Calu3 (cell line): Measurements from ENCODE around the gene GSX1. TPM values are rescaled to one million over a fixed set of nuclear protein-coding genes. Genes with fewer than 3 reads are reported as not detected.

Experiments
- BruUV-seq: library from RNA; stranded (reverse); fragments of 400-500 nt; replicated peaks from 2 replicates; lab custom pipeline; 2021; lab: Mats Ljungman, UMichigan
- CTCF ChIA-PET: fragments of 300-600 bp; sonication (Branson Sonifier 250); formaldehyde crosslinking; loops from one replicate; lab custom pipeline; 2022; ENCODE audit warnings: antibody characterized with exemption; lab: Charles Lee
- DNase-seq: peaks from one replicate; pipeline ENCODE4 v3.0.0; 2022
- H3K27ac Mint-ChIP-seq: one replicate; pipeline ENCODE4 v1.8.0; 2022; ENCODE audit warnings: mixed read lengths; ENCODE audit not compliant: unreplicated experiment
- H3K27me3 Mint-ChIP-seq: one replicate; pipeline ENCODE4 v1.8.0; 2022; ENCODE audit warnings: mixed read lengths; ENCODE audit not compliant: unreplicated experiment
- H3K36me3 Mint-ChIP-seq: one replicate; pipeline ENCODE4 v1.8.0; 2022; ENCODE audit warnings: mild to moderate bottlenecking, moderate library complexity, mixed read lengths; ENCODE audit not compliant: insufficient read depth, unreplicated experiment
- H3K4me1 Mint-ChIP-seq: one replicate; pipeline ENCODE4 v1.8.0; 2022; ENCODE audit warnings: mild to moderate bottlenecking, low read depth, mixed read lengths; ENCODE audit not compliant: unreplicated experiment
- H3K4me3 Mint-ChIP-seq: one replicate; pipeline ENCODE4 v1.8.0; 2022; ENCODE audit warnings: mild to moderate bottlenecking, low read depth, moderate library complexity, mixed read lengths; ENCODE audit not compliant: unreplicated experiment
- H3K9me3 Mint-ChIP-seq: one replicate; pipeline ENCODE4 v1.8.0; 2022; ENCODE audit warnings: low read depth, mixed read lengths; ENCODE audit not compliant: unreplicated experiment
- CTCF ChIP-seq: fragments of 200-600 bp; IDR thresholded peaks from one replicate; pipeline ENCODE4 v1.8.0; 2022; ENCODE audit warnings: antibody characterized with exemption; ENCODE audit not compliant: unreplicated experiment
- intact Hi-C: fragments of 100-400 bp; cut with micrococcal nuclease; formaldehyde crosslinking; loops from one replicate; pipeline ENCODE4 v1.10.0; 2022; ENCODE audit not compliant: unreplicated experiment
- total RNA-seq: library from RNA; stranded (reverse); gene quantifications from 2 replicates; pipeline ENCODE4 v1.2.3, GENCODE V29; 2022

The GSX1 gene
- total RNA-seq, 1 experiment from 2014 or later, result not detected

DNA sequence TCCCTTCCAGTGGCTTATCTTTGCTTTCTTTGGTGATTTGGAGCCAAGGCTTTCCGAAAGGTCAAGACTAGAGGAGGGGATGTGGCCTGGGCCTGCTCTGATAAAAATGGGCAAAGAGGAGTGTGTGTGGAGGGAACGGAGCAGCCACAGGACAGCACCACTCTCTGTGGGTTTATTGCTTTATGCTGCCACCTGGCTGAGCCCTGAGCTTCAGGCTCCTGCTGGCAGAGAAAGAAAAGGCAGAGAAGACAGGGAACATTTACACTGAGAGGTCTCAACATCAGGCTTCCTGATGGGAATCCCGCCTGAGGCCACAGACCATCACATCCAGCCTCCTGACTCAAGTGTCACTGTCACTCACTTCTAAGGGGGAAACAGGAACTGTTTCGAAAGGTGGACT is 9.2 kb upstream of the GSX1 start:
- intact Hi-C loops, result loop anchor here (10.0 kb wide), 1 partner anchor 248 kb away; no protein-coding TSS in a partner anchor
- DNase-seq, result no peak
- H3K27ac Mint-ChIP-seq, result no peak overlapping the region
- H3K36me3 Mint-ChIP-seq, result no peaks in the 10 kb centered on the region
- no TSS peak for BruUV-seq
- TF ChIP-seq CTCF, result no peak
- no peaks in the 10 kb centered on the region for H3K4me1 Mint-ChIP-seq
- no peak overlapping the region for H3K4me3 Mint-ChIP-seq
- no peaks in the 10 kb centered on the region for H3K9me3 Mint-ChIP-seq
- H3K27me3 Mint-ChIP-seq, result peaks cover 76% of the 10 kb centered on the region
- CTCF ChIA-PET, result interaction anchor here (1.3 kb wide), 1 partner anchor 44 kb away, joined by 3 read pairs; no protein-coding TSS in a partner anchor

- no peak overlapping the region for H3K4me3 Mint-ChIP-seq
- intact Hi-C loops, result loop anchor here (10.0 kb wide), 1 partner anchor 253 kb away; no protein-coding TSS in a partner anchor
- CTCF ChIA-PET, result no interaction called here
- H3K27ac Mint-ChIP-seq, result no peak overlapping the region
- H3K36me3 Mint-ChIP-seq, result no peaks in the 10 kb centered on the region
- H3K27me3 Mint-ChIP-seq, result peaks cover 85% of the 10 kb centered on the region
- no peak for DNase-seq
- peaks cover 18% of the 10 kb centered on the region for H3K4me1 Mint-ChIP-seq
- no peaks in the 10 kb centered on the region for H3K9me3 Mint-ChIP-seq
- TF ChIP-seq CTCF, result no peak
- no TSS peak for BruUV-seq
These were observed 4.0 kb upstream of the GSX1 start for GRCh38 chr13:27788271-27788670.

GRCh38 chr13:27789153-27789494 is 3.2 kb upstream of the GSX1 start:
- Mint-ChIP-seq H3K4me1 (peaks cover 18% of the 10 kb centered on the region), H3K9me3 (no peaks in the 10 kb centered on the region), H3K4me3 (no peak overlapping the region), H3K27me3 (peaks cover 89% of the 10 kb centered on the region), H3K36me3 (no peaks in the 10 kb centered on the region), H3K27ac (no peak overlapping the region)
- no TSS peak for BruUV-seq
- intact Hi-C loops, result loop anchor here (10.0 kb wide), 1 partner anchor 254 kb away; no protein-coding TSS in a partner anchor
- no peak for DNase-seq
- no peak for TF ChIP-seq CTCF
- CTCF ChIA-PET, result no interaction called here

- peak overlapping the region; percentile 32 for H3K4me3 Mint-ChIP-seq
- peaks cover 18% of the 10 kb centered on the region for H3K4me1 Mint-ChIP-seq
- H3K36me3 Mint-ChIP-seq, result no peaks in the 10 kb centered on the region
- TF ChIP-seq CTCF, result no peak
- H3K27me3 Mint-ChIP-seq, result peaks cover 89% of the 10 kb centered on the region
- intact Hi-C loops, result loop anchor here (10.0 kb wide), 1 partner anchor 255 kb away; no protein-coding TSS in a partner anchor
- DNase-seq, result peak; percentile 4
- H3K9me3 Mint-ChIP-seq, result no peaks in the 10 kb centered on the region
- H3K27ac Mint-ChIP-seq, result no peak overlapping the region
- BruUV-seq, result no TSS peak
- CTCF ChIA-PET, result interaction anchor here (0.8 kb wide), 1 partner anchor 14 kb away, joined by 3 read pairs; no protein-coding TSS in a partner anchor
These were observed 2.6 kb upstream of the GSX1 start for GRCh38 chr13:27789495-27790303.
